GM10266 (cell line): Measurements from ENCODE around the gene IL19.

ENCODE experiments used
- DNase-seq: peaks from one replicate; pipeline ENCODE4 v3.0.0; 2012; ENCODE audit errors: extremely low spot score
- CTCF ChIP-seq: IDR thresholded peaks from 2 replicates; pipeline ENCODE4 v1.5.1; 2012; ENCODE audit warnings: mild to moderate bottlenecking, low read depth; ENCODE audit not compliant: control insufficient read depth, insufficient read depth; ENCODE audit errors: missing control alignments

Gene IL19

GRCh38 chr1:206735553-206736031 is 35.0 kb upstream of the IL19 start:
- no peak for TF ChIP-seq CTCF
- no peak for DNase-seq

GRCh38 chr1:206736878-206737728 is 33.5 kb upstream of the IL19 start:
- no peak for DNase-seq
- no peak for TF ChIP-seq CTCF

DNA sequence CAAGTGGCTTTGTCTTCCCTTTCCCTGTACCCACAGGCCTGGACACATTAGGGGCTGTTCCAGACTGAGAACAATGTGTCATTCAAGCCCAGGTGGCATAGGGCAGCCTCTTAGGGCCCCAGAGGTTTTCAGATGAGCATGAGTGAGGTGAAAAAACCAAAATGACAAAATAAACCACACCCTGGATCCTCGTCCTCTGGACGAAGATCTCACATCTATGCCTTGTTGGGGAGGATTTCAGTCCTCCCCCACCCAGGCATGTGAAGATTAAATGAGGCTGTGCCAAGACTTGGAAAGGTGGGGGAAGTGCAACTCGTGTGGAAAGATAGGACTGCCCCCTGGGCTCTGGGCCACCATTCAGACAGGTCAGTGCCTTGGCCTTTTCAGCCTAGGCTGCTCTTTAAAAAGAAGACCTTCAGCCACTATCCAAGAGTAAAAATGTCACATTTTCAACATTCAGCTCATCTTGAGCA is 32.8 kb upstream of the IL19 start:
- DNase-seq: no peak
- no peak for TF ChIP-seq CTCF

- peak; percentile 34 for TF ChIP-seq CTCF
These were observed 31.9 kb upstream of the IL19 start for GRCh38 chr1:206738370-206739366.

GRCh38 chr1:206739411-206740076 is 31.0 kb upstream of the IL19 start:
- no peak for TF ChIP-seq CTCF
- DNase-seq: peak; percentile 78

More at GRCh38 chr1:206738370-206739366, 31.9 kb upstream of the IL19 start:
- DNase-seq: no peak

GRCh38 chr1:206741142-206741701 is 29.4 kb upstream of the IL19 start:
- DNase-seq: no peak
- no peak for TF ChIP-seq CTCF
